Coronary artery (tissue), 2 donors: ENCODE data around the gene SLC35B2.

Source experiments
- DNase-seq: peaks from one replicate; pipeline ENCODE4 v3.0.0-alpha.2; 2017; ENCODE audit warnings: low spot score
- H3K27ac ChIP-seq, 2 donors: fragments of 200-600 bp; sonication (generic); one replicate each; pipeline ENCODE4 v1.5.1; 2016 to 2019
- H3K4me3 ChIP-seq: fragments of 200-600 bp; sonication (generic); 2 replicates; pipeline ENCODE4 v1.5.1; 2016; ENCODE audit warnings: mild to moderate bottlenecking, moderate library complexity
- TF ChIP-seq, protein P1 (sequence below): fragments of 200-600 bp; sonication (generic); IDR thresholded peaks from one replicate; pipeline ENCODE4 v1.5.1; 2019; ENCODE audit warnings: antibody characterized with exemption

SLC35B2 gene

DNA sequence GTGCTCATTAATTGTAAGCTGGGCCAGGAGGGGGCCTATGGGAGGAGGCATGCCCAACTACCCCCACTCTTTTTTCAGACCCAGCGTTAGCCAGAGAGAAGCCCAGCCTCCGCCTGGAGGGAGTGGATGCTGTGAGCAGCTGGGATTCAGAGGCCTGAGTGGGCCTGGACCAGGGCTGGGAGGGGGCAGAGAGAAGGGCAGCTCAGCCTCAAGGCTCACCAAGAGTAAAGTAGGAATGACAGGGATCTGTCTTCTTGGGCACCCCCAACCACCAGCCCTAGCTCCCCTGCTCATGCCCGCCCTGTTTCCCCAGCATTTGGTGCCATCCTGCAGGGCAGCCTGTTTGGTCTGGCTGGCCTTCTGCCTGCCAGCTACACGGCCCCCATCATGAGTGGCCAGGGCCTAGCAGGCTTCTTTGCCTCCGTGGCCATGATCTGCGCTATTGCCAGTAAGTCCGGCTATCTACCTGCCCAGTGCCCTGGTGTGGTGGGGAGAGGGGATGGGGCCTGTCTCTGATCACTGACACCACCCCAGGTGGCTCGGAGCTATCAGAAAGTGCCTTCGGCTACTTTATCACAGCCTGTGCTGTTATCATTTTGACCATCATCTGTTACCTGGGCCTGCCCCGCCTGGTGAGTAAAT lies 27.2 kb downstream of the SLC35B2 start:
- no peak for DNase-seq
- TF ChIP-seq, protein P1, sequence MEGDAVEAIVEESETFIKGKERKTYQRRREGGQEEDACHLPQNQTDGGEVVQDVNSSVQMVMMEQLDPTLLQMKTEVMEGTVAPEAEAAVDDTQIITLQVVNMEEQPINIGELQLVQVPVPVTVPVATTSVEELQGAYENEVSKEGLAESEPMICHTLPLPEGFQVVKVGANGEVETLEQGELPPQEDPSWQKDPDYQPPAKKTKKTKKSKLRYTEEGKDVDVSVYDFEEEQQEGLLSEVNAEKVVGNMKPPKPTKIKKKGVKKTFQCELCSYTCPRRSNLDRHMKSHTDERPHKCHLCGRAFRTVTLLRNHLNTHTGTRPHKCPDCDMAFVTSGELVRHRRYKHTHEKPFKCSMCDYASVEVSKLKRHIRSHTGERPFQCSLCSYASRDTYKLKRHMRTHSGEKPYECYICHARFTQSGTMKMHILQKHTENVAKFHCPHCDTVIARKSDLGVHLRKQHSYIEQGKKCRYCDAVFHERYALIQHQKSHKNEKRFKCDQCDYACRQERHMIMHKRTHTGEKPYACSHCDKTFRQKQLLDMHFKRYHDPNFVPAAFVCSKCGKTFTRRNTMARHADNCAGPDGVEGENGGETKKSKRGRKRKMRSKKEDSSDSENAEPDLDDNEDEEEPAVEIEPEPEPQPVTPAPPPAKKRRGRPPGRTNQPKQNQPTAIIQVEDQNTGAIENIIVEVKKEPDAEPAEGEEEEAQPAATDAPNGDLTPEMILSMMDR: no peak
- Histone ChIP-seq H3K4me3 (no peak overlapping the region), H3K27ac (peak overlapping the region in 1 of 2 donors; percentile 87)

DNA sequence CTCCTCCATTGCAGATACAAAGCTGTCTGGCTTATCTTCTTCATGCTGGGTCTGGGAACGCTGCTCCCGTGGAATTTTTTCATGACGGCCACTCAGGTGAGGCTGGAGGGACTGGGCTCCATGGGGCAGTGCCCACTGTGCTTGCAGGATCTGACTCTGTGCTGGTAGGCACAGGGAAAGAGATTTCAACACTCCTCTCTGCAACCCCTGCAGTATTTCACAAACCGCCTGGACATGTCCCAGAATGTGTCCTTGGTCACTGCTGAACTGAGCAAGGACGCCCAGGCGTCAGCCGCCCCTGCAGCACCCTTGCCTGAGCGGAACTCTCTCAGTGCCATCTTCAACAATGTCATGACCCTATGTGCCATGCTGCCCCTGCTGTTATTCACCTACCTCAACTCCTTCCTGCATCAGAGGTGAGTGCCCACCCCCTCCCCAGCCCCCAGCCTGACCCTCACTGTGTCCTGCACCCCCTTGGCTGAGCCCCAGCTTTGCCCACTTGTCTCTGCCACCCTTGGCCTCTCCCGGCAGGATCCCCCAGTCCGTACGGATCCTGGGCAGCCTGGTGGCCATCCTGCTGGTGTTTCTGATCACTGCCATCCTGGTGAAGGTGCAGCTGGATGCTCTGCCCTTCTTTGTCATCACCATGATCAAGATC lies 27.8 kb downstream of the SLC35B2 start:
- TF ChIP-seq, protein P1: no peak
- Histone ChIP-seq H3K4me3 (no peak overlapping the region), H3K27ac (peak overlapping the region in 1 of 2 donors; percentile 87)
- no peak for DNase-seq

DNA sequence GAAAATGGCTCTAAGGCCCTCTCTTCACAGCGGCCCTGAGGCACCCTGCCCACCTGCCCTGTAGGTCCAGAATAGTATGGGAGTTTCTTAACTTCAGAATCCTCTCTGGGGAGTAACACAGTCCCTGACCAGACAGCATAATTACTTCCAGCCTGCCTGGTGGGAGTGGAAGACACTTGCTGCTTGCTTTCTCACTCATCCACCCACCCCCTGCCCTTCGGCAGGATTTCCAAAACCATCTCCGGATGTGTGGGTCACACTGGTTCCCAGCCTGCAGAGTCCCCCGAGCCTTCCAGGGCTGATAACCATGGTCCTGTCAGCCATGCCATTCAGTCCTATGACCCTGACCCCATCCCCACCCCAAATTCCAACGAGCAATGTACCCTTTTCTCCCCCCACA lies 28.5 kb downstream of the SLC35B2 start:
- Histone ChIP-seq H3K27ac (peak overlapping the region in 1 of 2 donors; percentile 87), H3K4me3 (no peak overlapping the region)
- TF ChIP-seq, protein P1: no peak
- DNase-seq: no peak

DNA sequence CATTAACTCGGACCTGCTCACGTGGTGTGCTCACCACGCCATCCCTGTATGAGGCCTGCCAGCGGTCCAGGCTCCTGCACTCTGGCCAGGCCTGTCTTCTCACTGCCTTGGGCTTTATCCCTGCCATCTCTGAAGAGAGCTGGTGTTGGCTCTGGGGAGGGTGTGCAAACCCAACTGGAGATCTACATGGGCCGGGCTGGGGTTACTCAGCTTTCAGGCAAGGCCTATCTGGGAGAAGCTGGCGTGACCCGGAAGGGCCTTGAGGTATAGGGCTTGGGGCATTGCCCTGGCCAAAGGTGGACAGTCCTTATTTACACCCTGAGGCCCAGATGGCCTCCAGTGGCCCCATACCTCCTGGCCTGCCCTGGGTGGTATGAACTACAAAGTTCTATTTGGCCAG lies 28.9 kb downstream of the SLC35B2 start:
- H3K4me3 ChIP-seq: no peak overlapping the region
- peak overlapping the region in 1 of 2 donors; percentile 87 for H3K27ac ChIP-seq
- no peak for DNase-seq
- TF ChIP-seq, protein P1: no peak

DNA sequence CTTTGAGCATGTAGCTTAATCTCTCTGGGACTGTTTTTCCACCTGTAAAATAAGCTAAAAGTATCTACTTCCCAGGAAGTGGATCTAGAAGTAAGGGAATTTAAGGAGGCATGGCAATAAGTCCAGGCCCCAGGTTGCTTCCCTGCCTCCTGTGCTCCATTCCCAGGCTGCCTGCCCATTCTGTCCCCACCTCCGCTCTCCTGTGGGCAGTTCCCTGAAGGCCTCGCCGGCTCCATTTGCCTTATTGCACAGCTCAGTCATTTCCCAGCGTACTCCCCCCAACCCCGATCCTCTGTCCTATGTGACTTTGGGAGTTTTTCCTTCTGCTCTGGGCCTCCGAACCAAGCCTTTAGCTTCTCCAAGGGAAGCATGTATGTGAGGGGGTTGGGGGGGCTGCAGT lies 29.3 kb downstream of the SLC35B2 start:
- Histone ChIP-seq H3K27ac (peak overlapping the region in 1 of 2 donors; percentile 87), H3K4me3 (peak overlapping the region; percentile 58)
- no peak for DNase-seq
- TF ChIP-seq, protein P1: no peak

DNA sequence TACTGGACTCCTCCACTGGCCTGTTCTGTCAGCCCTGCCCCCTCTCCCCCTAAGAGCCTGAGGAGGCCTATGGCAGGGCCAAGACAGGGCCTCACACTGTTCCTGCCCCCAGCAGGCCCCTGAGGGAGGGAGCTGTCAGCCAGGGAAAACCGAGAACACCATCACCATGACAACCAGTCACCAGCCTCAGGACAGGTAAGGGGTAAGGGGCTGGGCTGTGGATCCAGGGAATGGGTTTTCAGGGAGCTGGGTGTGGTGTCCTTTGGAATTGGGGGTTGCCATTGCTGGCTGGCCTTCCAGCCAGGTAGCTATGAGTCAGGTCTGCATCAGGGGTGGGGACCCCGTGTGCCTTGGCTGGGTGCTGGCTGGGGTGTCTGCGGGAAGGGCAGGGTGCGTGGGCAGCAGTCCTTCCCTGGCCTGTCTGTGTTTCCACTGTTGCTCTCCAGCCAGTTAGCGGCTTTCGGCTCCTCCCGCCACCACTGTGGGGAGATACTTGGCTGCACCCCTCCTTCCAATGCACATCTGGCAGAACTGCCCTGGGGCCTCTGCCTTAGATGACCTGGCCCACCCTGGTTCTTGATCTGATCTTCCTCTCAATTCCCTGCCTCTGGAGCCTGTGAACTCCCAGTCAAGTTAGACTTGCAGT lies 30.1 kb downstream of the SLC35B2 start:
- H3K4me3 ChIP-seq: peak overlapping the region; percentile 58
- no peak for DNase-seq
- H3K27ac ChIP-seq: peak overlapping the region; percentile 69 to 87
- TF ChIP-seq, protein P1: no peak
